ENCODE measurements around the gene CDKAL1. TPM values are rescaled to one million over a fixed set of nuclear protein-coding genes. Genes with fewer than 3 reads are reported as not detected.
A peak's percentile ranks its signal among the peaks of the same experiment; 100 is the strongest.

The CDKAL1 gene
- total and polyA plus RNA-seq, 9 of the 15 experiments (the other 6 are each of a cell fraction or from before 2014, with no cell fraction given), result 11.2 to 36.3 (median 20.1) TPM

DNA sequence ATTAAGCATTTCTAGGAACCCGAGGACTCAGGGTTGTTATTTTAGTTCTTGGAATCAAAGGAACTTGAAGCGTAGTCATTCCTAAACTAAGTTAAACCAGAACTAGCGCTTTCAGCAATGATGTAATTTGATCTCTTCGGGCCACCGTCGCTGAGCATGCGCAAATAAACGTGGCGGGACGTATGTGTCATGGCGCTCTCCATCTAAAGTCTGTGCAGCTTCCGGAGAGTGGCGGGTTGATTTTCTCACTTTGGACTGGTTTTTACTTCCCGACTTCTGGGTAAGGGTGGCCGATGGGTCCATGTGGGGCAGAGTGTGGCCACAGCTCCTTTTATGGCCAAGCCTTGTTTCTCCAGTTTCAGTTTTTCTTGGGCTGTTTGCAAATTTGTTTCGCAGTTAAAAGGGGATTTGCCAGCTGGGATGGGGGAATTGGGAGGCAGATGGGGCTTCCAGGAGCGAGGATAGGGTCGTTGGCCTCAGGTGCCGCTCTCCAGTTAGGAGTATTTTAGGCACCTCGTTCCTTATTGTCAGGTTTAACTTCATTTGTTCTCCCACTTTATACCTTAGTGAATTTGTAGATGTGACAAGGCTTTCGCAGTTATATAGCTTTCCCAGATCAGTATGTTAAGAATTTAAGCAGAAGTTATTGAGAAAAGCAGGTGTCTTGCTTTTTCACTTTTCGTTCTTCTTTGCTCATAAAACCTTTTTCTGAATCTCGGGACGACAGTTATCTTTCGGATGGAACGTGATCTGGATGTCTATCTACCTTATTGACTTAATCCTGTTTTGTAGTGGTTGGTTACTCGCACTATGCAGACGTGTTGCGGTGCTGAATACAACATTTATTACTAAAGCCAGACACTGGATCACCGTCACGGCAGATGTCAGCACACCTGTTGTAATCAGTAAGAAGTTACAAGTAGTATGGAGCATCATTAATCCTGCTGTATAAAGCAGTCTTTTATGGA is at the start of gene CDKAL1 (continued):
- TF ChIP-seq, protein P1, sequence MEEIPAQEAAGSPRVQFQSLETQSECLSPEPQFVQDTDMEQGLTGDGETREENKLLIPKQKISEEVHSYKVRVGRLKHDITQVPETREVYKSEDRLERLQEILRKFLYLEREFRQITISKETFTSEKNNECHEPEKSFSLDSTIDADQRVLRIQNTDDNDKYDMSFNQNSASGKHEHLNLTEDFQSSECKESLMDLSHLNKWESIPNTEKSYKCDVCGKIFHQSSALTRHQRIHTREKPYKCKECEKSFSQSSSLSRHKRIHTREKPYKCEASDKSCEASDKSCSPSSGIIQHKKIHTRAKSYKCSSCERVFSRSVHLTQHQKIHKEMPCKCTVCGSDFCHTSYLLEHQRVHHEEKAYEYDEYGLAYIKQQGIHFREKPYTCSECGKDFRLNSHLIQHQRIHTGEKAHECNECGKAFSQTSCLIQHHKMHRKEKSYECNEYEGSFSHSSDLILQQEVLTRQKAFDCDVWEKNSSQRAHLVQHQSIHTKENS (CRISPR knock-in tag; IDR thresholded peaks at IDR 0.05), result no peak
- TF ChIP-seq DPF2 (IDR thresholded peaks at IDR 0.05) (no peak), KHSRP (IDR thresholded peaks at IDR 0.05) (no peak), TCFL5 (CRISPR knock-in tag; conservative IDR thresholded peaks at IDR 0.05) (no peak), ZNF589 (CRISPR knock-in tag; IDR thresholded peaks at IDR 0.05; ENCODE audit: low read depth) (no peak), SIRT6 (IDR thresholded peaks at IDR 0.05; ENCODE audit: low read depth, low read length) (peak; percentile 59), ZFP36 (IDR thresholded peaks at IDR 0.05; ENCODE audit: low read depth, low read length, partially characterized antibody) (no peak), SPI1 (IDR thresholded peaks at IDR 0.05; ENCODE audit: borderline replicate concordance, low read depth, low read length) (no peak), L3MBTL2 (IDR thresholded peaks at IDR 0.05) (0 out of 2 replicates have a peak, but pooled peaks have one; percentile 15), RERE (CRISPR knock-in tag; IDR thresholded peaks at IDR 0.05; ENCODE audit: borderline replicate concordance) (no peak), HDAC2 (IDR thresholded peaks at IDR 0.05) (peak; percentile 60; the same call in 1 of the 2 replicates), SETDB1 (IDR thresholded peaks at IDR 0.05; ENCODE audit: low read length) (no peak)
- TF ChIP-seq, protein P2, sequence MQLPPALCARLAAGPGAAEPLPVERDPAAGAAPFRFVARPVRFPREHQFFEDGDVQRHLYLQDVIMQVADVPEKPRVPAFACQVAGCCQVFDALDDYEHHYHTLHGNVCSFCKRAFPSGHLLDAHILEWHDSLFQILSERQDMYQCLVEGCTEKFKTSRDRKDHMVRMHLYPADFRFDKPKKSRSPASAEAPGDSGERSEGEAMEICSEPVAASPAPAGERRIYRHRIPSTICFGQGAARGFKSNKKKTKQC (CRISPR knock-in tag; IDR thresholded peaks at IDR 0.05), result no peak
- TF ChIP-seq, protein P3, sequence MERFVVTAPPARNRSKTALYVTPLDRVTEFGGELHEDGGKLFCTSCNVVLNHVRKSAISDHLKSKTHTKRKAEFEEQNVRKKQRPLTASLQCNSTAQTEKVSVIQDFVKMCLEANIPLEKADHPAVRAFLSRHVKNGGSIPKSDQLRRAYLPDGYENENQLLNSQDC (CRISPR knock-in tag; IDR thresholded peaks at IDR 0.05), result 0 out of 2 replicates have a peak, but pooled peaks have one; percentile 42
- TF ChIP-seq, protein P4, sequence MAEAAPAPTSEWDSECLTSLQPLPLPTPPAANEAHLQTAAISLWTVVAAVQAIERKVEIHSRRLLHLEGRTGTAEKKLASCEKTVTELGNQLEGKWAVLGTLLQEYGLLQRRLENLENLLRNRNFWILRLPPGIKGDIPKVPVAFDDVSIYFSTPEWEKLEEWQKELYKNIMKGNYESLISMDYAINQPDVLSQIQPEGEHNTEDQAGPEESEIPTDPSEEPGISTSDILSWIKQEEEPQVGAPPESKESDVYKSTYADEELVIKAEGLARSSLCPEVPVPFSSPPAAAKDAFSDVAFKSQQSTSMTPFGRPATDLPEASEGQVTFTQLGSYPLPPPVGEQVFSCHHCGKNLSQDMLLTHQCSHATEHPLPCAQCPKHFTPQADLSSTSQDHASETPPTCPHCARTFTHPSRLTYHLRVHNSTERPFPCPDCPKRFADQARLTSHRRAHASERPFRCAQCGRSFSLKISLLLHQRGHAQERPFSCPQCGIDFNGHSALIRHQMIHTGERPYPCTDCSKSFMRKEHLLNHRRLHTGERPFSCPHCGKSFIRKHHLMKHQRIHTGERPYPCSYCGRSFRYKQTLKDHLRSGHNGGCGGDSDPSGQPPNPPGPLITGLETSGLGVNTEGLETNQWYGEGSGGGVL (CRISPR knock-in tag; IDR thresholded peaks at IDR 0.05), result no peak
- TF ChIP-seq, protein P5, sequence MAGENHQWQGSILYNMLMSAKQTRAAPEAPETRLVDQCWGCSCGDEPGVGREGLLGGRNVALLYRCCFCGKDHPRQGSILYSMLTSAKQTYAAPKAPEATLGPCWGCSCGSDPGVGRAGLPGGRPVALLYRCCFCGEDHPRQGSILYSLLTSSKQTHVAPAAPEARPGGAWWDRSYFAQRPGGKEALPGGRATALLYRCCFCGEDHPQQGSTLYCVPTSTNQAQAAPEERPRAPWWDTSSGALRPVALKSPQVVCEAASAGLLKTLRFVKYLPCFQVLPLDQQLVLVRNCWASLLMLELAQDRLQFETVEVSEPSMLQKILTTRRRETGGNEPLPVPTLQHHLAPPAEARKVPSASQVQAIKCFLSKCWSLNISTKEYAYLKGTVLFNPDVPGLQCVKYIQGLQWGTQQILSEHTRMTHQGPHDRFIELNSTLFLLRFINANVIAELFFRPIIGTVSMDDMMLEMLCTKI (IDR thresholded peaks at IDR 0.05; ENCODE audit: partially characterized antibody), result no peak

Measured in K562 (cell line).